Measurements from ENCODE around the gene ARAP1.

ARAP1 gene

GRCh38 chr11:72652873-72653630, 99.2 kb downstream of the ARAP1 start:
- Mint-ChIP-seq H3K27ac (no peak overlapping the region), H3K27me3 (ENCODE audit: low read depth, poor library complexity) (peaks cover 11% of the 10 kb centered on the region), H3K4me3 (peak overlapping the region; percentile 19), H3K9me3 (no peaks in the 10 kb centered on the region), H3K36me3 (ENCODE audit: low read depth) (no peaks in the 10 kb centered on the region), H3K4me1 (peaks cover 28% of the 10 kb centered on the region)
- no peak for DNase-seq
- TF ChIP-seq CTCF (IDR thresholded peaks at IDR 0.05) = no peak

DNA sequence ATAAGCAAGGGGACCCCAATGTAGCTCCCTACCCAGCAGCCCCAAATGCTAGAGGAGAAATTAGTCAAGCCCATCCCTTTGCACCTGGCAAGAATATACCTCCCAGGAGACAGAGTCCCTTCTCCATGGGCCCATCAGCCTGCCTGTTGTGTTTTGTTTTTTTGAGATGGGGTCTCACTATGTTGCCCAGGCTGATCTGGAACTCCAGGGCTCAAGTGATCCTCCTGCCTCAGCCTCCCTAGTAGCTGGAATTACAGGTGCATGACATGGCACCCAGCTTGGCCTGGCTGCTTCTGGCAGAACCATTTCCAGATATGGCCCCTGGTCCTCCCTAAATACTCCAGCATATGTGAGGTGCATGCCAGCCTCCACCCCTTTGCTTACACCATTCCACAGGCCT, 100.1 kb downstream of the ARAP1 start:
- no peak for TF ChIP-seq CTCF (IDR thresholded peaks at IDR 0.05)
- Mint-ChIP-seq H3K27ac (no peak overlapping the region), H3K36me3 (ENCODE audit: low read depth) (no peaks in the 10 kb centered on the region), H3K4me1 (peaks cover 27% of the 10 kb centered on the region), H3K9me3 (no peaks in the 10 kb centered on the region), H3K4me3 (no peak overlapping the region), H3K27me3 (ENCODE audit: low read depth, poor library complexity) (peaks cover 11% of the 10 kb centered on the region)
- no peak for DNase-seq

DNA sequence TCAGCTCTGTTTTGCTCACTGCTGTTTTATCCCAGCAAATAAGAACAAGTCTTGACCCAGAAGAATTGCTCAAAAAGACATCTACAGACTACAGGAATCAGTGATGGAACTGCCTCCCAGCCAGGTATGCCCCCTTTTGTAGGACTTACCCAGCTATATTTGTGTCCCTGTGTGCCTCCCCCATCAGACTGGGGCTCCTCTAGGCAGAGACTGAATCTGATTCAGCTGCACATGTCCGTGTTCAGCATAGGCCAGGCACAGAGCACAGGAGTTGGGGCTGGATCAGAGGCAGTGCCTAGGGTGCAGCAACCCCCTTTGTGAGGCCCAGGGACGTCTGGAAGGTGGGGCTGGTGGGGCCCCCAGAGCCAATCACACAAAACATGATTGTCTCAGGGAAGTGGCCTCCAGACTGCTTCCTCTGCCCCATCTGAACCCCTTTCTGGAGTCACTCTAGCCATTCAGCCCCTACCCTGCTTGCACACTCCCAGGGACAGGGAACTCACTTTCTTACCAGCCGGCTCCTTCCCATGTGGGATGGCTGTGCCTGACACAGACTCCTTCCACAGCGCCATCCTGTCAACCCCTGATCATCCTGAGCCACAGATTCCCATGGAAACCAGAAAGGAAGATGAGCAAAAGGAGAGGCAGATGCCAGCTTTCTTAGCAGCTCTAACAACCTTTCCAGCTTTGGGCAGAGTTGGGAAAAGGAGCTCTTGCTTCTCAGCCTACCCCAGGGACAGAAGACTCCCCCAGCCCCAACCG, 102.8 kb downstream of the ARAP1 start:
- Mint-ChIP-seq H3K27me3 (ENCODE audit: low read depth, poor library complexity) (peaks cover 31% of the 10 kb centered on the region), H3K4me1 (peaks cover 12% of the 10 kb centered on the region), H3K4me3 (no peak overlapping the region), H3K36me3 (ENCODE audit: low read depth) (no peaks in the 10 kb centered on the region), H3K27ac (no peak overlapping the region), H3K9me3 (no peaks in the 10 kb centered on the region)
- DNase-seq = no peak
- TF ChIP-seq CTCF (IDR thresholded peaks at IDR 0.05) = no peak

DNA sequence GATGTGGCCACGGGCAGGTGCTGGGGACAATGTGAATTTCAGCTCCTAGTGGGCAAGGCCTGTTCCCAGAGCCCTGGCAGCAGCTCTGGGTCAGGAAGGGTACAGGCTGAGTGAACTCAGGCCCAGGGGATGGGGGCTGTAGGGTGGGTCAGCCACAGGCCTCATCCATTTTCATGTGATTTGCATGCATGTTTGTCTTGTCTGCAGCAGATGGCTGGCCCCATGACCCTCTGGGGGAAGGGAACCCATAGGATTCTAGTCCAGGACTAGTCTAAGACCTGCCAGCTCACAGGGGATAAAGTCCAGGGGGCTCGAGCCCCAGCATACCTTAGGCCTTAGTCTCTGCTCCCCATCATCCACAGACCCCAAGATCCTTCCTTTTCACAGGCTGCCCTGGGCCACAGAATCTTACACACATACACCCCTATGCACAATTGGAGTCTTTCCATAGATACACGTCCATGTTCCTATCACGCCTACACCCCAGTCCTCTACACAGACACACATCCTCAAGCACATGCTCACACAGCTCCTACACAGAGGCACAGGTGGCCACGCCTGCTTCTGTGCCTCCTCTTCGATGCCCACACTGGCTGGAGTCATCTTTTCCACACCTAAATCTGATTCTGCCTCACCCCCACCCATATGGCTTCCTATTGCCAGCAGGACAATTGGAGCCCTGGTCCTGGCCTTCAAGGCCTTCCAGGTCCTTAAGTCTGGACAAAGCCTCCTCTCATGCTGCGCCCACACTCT, 103.6 kb downstream of the ARAP1 start:
- H3K4me1 Mint-ChIP-seq = peaks cover 9% of the 10 kb centered on the region
- no peak for TF ChIP-seq CTCF (IDR thresholded peaks at IDR 0.05)
- no peaks in the 10 kb centered on the region for H3K9me3 Mint-ChIP-seq
- no peak for DNase-seq
- H3K27ac Mint-ChIP-seq = no peak overlapping the region
- no peaks in the 10 kb centered on the region for H3K36me3 Mint-ChIP-seq (ENCODE audit: low read depth)
- peaks cover 39% of the 10 kb centered on the region for H3K27me3 Mint-ChIP-seq (ENCODE audit: low read depth, poor library complexity)
- no peak overlapping the region for H3K4me3 Mint-ChIP-seq

GRCh38 chr11:72647882-72648281, 104.3 kb downstream of the ARAP1 start:
- no peaks in the 10 kb centered on the region for H3K9me3 Mint-ChIP-seq
- peaks cover 42% of the 10 kb centered on the region for H3K27me3 Mint-ChIP-seq (ENCODE audit: low read depth, poor library complexity)
- no peak overlapping the region for H3K4me3 Mint-ChIP-seq
- DNase-seq = no peak
- no peaks in the 10 kb centered on the region for H3K36me3 Mint-ChIP-seq (ENCODE audit: low read depth)
- H3K4me1 Mint-ChIP-seq = peaks cover 2% of the 10 kb centered on the region
- TF ChIP-seq CTCF (IDR thresholded peaks at IDR 0.05) = no peak
- no peak overlapping the region for H3K27ac Mint-ChIP-seq

Data from nephron progenitor cell (in vitro differentiated cells).